ENCODE data around the gene FRMD4B. TPM values are rescaled to one million over a fixed set of nuclear protein-coding genes. Genes with fewer than 3 reads are reported as not detected.

FRMD4B gene
- total RNA-seq, 3 donors from 2014 or later = 31.1 to 49.5 (median 35.0) TPM

DNA sequence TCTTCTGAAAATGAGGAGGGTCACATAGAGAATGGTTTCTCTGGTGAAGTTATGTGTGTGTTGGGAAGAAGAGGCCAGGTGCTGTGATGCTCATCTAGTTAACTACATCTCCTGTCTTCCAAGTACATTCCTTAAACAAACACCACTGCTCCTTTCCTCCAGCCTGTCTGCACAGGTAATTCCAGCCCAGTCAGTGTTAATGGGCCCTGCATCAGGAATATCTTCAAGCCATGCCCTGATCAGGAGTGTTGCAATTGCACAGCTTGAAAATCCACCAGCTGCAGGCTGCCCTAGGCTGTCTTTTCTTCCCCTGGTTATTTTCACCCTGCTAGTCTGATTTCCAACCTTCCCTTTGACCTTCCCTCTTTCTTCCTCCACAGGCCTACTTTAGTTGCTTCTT, 221.6 kb downstream of the FRMD4B start:
- Histone ChIP-seq H3K9me3 (no peaks in the 10 kb centered on the region), H3K4me3 (no peak overlapping the region), H3K27me3 (no peaks in the 10 kb centered on the region), H3K27ac (no peak overlapping the region), H3K4me1 (no peaks in the 10 kb centered on the region), H3K36me3 (no peaks in the 10 kb centered on the region)
- intact Hi-C loops (cut with DNase I; ENCODE audit: low total_unique reads) = loop anchor here (10.0 kb wide), 1 partner anchor 141 kb away; no protein-coding TSS in a partner anchor
- no peak for TF ChIP-seq POLR2A (IDR thresholded peaks at IDR 0.05)
- DNase-seq (ENCODE audit: low spot score in 2 of 2) = no peak

GRCh38 chr3:69162308-69162980, 223.4 kb downstream of the FRMD4B start:
- Histone ChIP-seq H3K9me3 (no peaks in the 10 kb centered on the region), H3K36me3 (no peaks in the 10 kb centered on the region), H3K27ac (no peak overlapping the region), H3K27me3 (no peaks in the 10 kb centered on the region), H3K4me1 (no peaks in the 10 kb centered on the region), H3K4me3 (no peak overlapping the region)
- no peak for DNase-seq (ENCODE audit: low spot score in 2 of 2)
- TF ChIP-seq, protein P1, sequence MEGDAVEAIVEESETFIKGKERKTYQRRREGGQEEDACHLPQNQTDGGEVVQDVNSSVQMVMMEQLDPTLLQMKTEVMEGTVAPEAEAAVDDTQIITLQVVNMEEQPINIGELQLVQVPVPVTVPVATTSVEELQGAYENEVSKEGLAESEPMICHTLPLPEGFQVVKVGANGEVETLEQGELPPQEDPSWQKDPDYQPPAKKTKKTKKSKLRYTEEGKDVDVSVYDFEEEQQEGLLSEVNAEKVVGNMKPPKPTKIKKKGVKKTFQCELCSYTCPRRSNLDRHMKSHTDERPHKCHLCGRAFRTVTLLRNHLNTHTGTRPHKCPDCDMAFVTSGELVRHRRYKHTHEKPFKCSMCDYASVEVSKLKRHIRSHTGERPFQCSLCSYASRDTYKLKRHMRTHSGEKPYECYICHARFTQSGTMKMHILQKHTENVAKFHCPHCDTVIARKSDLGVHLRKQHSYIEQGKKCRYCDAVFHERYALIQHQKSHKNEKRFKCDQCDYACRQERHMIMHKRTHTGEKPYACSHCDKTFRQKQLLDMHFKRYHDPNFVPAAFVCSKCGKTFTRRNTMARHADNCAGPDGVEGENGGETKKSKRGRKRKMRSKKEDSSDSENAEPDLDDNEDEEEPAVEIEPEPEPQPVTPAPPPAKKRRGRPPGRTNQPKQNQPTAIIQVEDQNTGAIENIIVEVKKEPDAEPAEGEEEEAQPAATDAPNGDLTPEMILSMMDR (IDR thresholded peaks at IDR 0.05) = no peak
- no peak for TF ChIP-seq POLR2AphosphoS5 (IDR thresholded peaks at IDR 0.05)
- TF ChIP-seq POLR2A (IDR thresholded peaks at IDR 0.05) = no peak
- intact Hi-C loops (cut with DNase I; ENCODE audit: low total_unique reads) = loop anchor here (10.0 kb wide), 1 partner anchor 142 kb away; no protein-coding TSS in a partner anchor

DNA sequence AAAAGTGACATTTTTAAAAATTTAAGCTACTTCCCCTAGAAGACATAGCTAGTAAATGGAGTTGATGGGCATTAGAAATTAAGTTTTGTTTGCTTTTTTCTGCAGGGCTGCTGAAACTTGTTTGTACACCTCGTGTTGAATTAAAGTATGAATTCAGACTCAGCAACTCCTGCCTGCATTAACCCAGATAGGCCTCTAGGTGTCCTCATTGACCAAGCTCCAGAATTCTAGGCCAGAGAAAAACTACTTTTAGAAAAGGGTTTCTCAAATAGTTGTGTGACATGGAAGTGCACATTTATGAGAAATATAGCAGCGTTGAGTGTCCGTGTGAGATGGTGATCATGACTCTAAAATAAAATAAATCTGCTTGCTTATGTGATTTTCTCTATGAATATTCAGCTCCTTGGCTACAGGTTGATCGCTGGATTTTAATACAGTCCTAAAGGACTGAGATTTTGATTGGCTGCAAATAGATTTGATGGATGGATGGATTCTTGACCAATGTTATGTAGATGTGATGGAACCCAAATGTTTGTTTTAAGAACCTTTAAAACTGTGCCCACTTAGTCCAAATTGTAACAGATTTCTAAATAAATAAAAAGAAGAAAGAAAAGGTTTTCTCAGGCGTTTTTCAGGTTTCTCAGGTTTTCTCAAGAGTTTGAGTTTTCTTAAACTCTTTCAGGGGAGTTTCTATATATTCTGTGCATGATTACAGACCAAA, 224.1 kb downstream of the FRMD4B start:
- Histone ChIP-seq H3K36me3 (no peaks in the 10 kb centered on the region), H3K27ac (no peak overlapping the region), H3K27me3 (no peaks in the 10 kb centered on the region), H3K4me3 (no peak overlapping the region), H3K9me3 (no peaks in the 10 kb centered on the region), H3K4me1 (no peaks in the 10 kb centered on the region)
- intact Hi-C loops (cut with DNase I; ENCODE audit: low total_unique reads) = loop anchor here (10.0 kb wide), 1 partner anchor 143 kb away; no protein-coding TSS in a partner anchor
- no peak for DNase-seq (ENCODE audit: low spot score in 2 of 2)
- TF ChIP-seq, protein P1 (IDR thresholded peaks at IDR 0.05) = peak; percentile 92 to 98 (median 94)
- TF ChIP-seq POLR2AphosphoS5 (IDR thresholded peaks at IDR 0.05) (no peak), POLR2A (IDR thresholded peaks at IDR 0.05) (no peak)

- no peak overlapping the region for H3K27ac ChIP-seq
- intact Hi-C loops (cut with DNase I; ENCODE audit: low total_unique reads) = loop anchor here (10.0 kb wide), 1 partner anchor 144 kb away; no protein-coding TSS in a partner anchor
- H3K4me3 ChIP-seq = no peak overlapping the region
- TF ChIP-seq, protein P1 (IDR thresholded peaks at IDR 0.05) = no peak
- TF ChIP-seq POLR2A (IDR thresholded peaks at IDR 0.05) (no peak), POLR2AphosphoS5 (IDR thresholded peaks at IDR 0.05) (no peak)
- H3K36me3 ChIP-seq = no peaks in the 10 kb centered on the region
- H3K27me3 ChIP-seq = no peaks in the 10 kb centered on the region
- H3K9me3 ChIP-seq = no peaks in the 10 kb centered on the region
- DNase-seq (ENCODE audit: low spot score in 2 of 2) = no peak
- no peaks in the 10 kb centered on the region for H3K4me1 ChIP-seq
Measured at GRCh38 chr3:69160525-69160924, 225.4 kb downstream of the FRMD4B start.

DNA sequence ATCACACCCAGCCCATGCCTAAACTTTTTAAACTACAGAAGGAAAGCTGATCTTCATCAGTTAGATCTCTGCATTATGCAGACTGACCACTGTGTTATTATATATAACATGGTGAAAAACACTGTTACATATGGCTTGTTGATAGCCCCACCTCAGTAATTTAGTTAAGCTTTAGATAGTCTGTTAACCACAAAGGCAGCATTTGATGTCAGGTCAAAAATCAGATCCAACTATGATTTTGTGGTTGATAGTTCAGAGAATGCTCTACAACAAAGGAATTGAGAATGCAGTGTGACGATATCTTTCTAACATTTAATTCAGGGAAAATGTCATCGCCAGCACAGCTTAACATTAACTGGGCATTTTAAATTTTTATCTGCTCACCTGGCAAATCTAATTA, 225.8 kb downstream of the FRMD4B start:
- intact Hi-C loops (cut with DNase I; ENCODE audit: low total_unique reads) = loop anchor here (10.0 kb wide), 1 partner anchor 145 kb away; no protein-coding TSS in a partner anchor
- Histone ChIP-seq H3K36me3 (no peaks in the 10 kb centered on the region), H3K27me3 (no peaks in the 10 kb centered on the region), H3K4me3 (no peak overlapping the region), H3K4me1 (no peaks in the 10 kb centered on the region), H3K27ac (no peak overlapping the region), H3K9me3 (no peaks in the 10 kb centered on the region)
- no peak for DNase-seq (ENCODE audit: low spot score in 2 of 2)
- TF ChIP-seq, protein P1 (IDR thresholded peaks at IDR 0.05) = no peak
- no peak for TF ChIP-seq POLR2A (IDR thresholded peaks at IDR 0.05)
- TF ChIP-seq POLR2AphosphoS5 (IDR thresholded peaks at IDR 0.05) = no peak
